Measurements from ENCODE around the gene KRT38.

The KRT38 gene

GRCh38 chr17:41440531-41441033 is at the start of gene KRT38:
KRT38 (minus strand) TSS chr17:41440983; CDS start chr17:41440921, 62 bp downstream.
- DNase-seq, result no peak

- no peak for DNase-seq
Measured at GRCh38 chr17:41489531-41489930, 48.7 kb upstream of the KRT38 start, which contains the start of gene KRT36. KRT36 (minus strand) TSS chr17:41489910; CDS start chr17:41489864, 46 bp downstream.

- DNase-seq, result peak; percentile 61
Measured at GRCh38 chr17:41486809-41487530, 46.2 kb upstream of the KRT38 start.

- DNase-seq, result no peak
Measured at GRCh38 chr17:41486316-41486715, 45.5 kb upstream of the KRT38 start.

- DNase-seq, result no peak
Measured at GRCh38 chr17:41484920-41485904, 44.4 kb upstream of the KRT38 start.

GRCh38 chr17:41483991-41484826 is 43.4 kb upstream of the KRT38 start:
- no peak for DNase-seq

GRCh38 chr17:41483531-41483930 is 42.7 kb upstream of the KRT38 start:
- no peak for DNase-seq

GRCh38 chr17:41481036-41481435 is 40.3 kb upstream of the KRT38 start, which contains the start of gene KRT35:
KRT35 (minus strand) TSS chr17:41481151; CDS start chr17:41481097, 54 bp downstream.
- DNase-seq, result no peak

GRCh38 chr17:41480581-41480980 is 39.8 kb upstream of the KRT38 start:
- no peak for DNase-seq

GRCh38 chr17:41480136-41480535 is 39.4 kb upstream of the KRT38 start:
- DNase-seq, result no peak

- no peak for DNase-seq
Measured at GRCh38 chr17:41478237-41478636, 37.5 kb upstream of the KRT38 start.

- no peak for DNase-seq
Measured at GRCh38 chr17:41476866-41477815, 36.4 kb upstream of the KRT38 start.

- no peak for DNase-seq
Measured at GRCh38 chr17:41475421-41475820, 34.6 kb upstream of the KRT38 start.

GRCh38 chr17:41474863-41475262 is 34.1 kb upstream of the KRT38 start:
- DNase-seq, result no peak

GRCh38 chr17:41468346-41468745 is 27.6 kb upstream of the KRT38 start:
- no peak for DNase-seq

GRCh38 chr17:41467561-41467960 is 26.8 kb upstream of the KRT38 start:
- DNase-seq, result no peak

GRCh38 chr17:41466988-41467387 is 26.2 kb upstream of the KRT38 start, which contains the start of gene KRT32:
KRT32 (minus strand) TSS chr17:41467386; CDS start chr17:41467325, 61 bp downstream.
- DNase-seq, result no peak

- no peak for DNase-seq
Measured at GRCh38 chr17:41464682-41465081, 23.9 kb upstream of the KRT38 start.

- no peak for DNase-seq
Measured at GRCh38 chr17:41464173-41464572, 23.4 kb upstream of the KRT38 start.

GRCh38 chr17:41463746-41464145 is 23.0 kb upstream of the KRT38 start:
- DNase-seq, result no peak

- no peak for DNase-seq
Measured at GRCh38 chr17:41462705-41463104, 21.9 kb upstream of the KRT38 start.
